Central memory CD8-positive, alpha-beta T cell (primary cell): ENCODE results near the gene ARPP21.

Source experiments
- ATAC-seq: fragments of 150-1000 bp; cut with Tn5 transposase; replicated peaks from 2 replicates; pipeline ENCODE4 v1.10.0; 2022; ENCODE audit warnings: mild to moderate bottlenecking, moderate FRiP score, moderate number of reproducible peaks; ENCODE audit not compliant: poor library complexity, severe bottlenecking; ENCODE audit errors: extremely low read depth
- DNase-seq, 2 donors: peaks; one replicate each; pipeline ENCODE4 v3.0.0; 2021; ENCODE audit warnings: low spot score in 2 of 2
- H3K27ac Mint-ChIP-seq: one replicate; pipeline ENCODE4 v1.8.0; 2022; ENCODE audit warnings: low read depth, mild to moderate bottlenecking, moderate library complexity, mixed read lengths
- H3K27me3 Mint-ChIP-seq: one replicate; pipeline ENCODE4 v1.8.0; 2022; ENCODE audit warnings: mixed read lengths
- H3K36me3 Mint-ChIP-seq: one replicate; pipeline ENCODE4 v1.8.0; 2022; ENCODE audit warnings: mild to moderate bottlenecking, moderate library complexity, mixed read lengths; ENCODE audit not compliant: insufficient read depth
- H3K4me1 Mint-ChIP-seq: one replicate; pipeline ENCODE4 v1.8.0; 2022; ENCODE audit warnings: mixed read lengths
- H3K4me3 Mint-ChIP-seq: one replicate; pipeline ENCODE4 v1.8.0; 2022; ENCODE audit warnings: mild to moderate bottlenecking, moderate library complexity, mixed read lengths
- H3K9me3 Mint-ChIP-seq: one replicate; pipeline ENCODE4 v1.8.0; 2022; ENCODE audit warnings: mixed read lengths

Gene ARPP21

DNA sequence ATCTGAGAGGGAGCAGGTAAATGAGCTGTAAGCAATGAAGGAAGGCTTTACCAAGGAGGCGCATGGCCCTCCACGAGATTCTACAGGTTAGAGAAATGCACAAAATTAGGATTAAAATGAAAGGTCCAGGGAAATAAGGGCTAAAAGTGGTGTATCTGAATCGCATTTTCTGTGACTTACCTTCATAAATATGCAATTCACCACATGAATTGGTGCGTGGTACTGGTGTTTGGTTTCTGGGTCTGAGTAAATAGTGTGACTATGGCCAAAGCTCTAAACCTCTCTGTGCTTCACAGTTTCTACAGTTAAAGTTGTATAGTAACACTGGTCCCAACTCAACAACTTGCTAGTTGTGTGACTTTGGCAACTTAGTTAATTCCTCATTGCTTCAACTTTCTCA, 8.1 kb downstream of the ARPP21 start:
- Mint-ChIP-seq H3K9me3 (no peaks in the 10 kb centered on the region), H3K27me3 (no peaks in the 10 kb centered on the region), H3K4me1 (no peaks in the 10 kb centered on the region), H3K27ac (no peak overlapping the region), H3K36me3 (no peaks in the 10 kb centered on the region), H3K4me3 (no peak overlapping the region)
- DNase-seq (no peak), ATAC-seq (no peak)

DNA sequence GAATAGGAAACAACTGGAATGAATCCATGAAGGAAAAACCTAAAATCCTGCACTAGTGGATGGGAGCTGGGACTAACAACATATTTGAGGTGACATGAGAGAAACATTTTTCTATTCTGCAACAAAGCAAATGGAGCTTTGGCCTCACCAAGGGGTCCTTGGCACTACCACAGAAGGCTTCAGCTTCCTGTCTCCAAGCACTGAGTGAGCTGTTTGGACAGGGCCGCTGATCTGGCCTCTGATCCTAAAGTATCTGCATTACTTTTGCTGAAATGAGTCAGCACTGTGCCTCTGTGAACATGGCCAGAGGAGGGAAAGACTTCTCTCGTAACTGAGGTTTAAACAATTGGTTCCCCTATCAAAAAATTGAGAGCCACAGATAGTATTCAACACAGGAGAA, 9.0 kb downstream of the ARPP21 start:
- Mint-ChIP-seq H3K9me3 (no peaks in the 10 kb centered on the region), H3K27ac (no peak overlapping the region), H3K36me3 (no peaks in the 10 kb centered on the region), H3K4me3 (no peak overlapping the region), H3K4me1 (no peaks in the 10 kb centered on the region), H3K27me3 (no peaks in the 10 kb centered on the region)
- ATAC-seq: no peak
- DNase-seq: no peak

DNA sequence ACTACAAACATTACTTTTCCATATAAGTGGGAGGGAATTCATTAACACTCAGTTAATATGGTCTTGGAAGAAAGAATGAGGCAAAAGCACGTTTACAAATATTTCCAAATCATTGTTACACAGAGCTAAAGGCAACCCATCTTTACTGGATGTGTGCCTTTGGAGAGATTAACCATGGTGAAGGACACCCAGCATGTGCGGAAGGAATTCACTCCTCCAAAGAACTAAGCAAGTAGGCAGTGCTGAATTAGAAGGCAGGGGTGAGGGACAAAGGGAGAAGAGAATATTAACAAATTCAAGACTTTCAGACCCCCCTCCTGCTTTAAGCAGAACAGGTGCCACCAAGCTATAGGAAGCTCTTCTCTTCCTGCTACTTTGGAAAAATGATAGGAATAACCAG, 10.1 kb downstream of the ARPP21 start:
- Mint-ChIP-seq H3K4me1 (no peaks in the 10 kb centered on the region), H3K9me3 (no peaks in the 10 kb centered on the region), H3K27me3 (no peaks in the 10 kb centered on the region), H3K27ac (no peak overlapping the region), H3K36me3 (no peaks in the 10 kb centered on the region), H3K4me3 (no peak overlapping the region)
- no peak for DNase-seq
- ATAC-seq: no peak

DNA sequence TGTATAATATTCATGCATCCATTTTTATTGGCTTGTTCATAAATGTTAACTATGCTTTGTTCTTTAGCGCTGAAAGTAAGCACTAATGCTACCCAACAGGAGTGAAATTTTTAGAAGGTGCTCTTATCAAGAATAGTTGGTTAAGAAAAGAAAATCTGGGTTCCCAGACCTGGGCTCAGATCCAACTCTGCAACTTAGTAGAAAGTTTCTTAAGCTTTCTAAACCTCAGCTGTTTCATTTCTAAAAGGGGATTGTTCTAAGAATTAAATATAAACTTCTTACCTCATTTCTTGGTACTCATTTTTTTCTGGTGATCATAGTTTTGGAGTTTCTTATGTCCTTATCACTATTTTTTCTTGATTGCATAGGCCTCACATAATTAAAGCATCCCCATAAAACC, 12.1 kb downstream of the ARPP21 start:
- no peak for DNase-seq
- no peak for ATAC-seq
- Mint-ChIP-seq H3K4me3 (no peak overlapping the region), H3K9me3 (no peaks in the 10 kb centered on the region), H3K36me3 (no peaks in the 10 kb centered on the region), H3K27ac (no peak overlapping the region), H3K4me1 (no peaks in the 10 kb centered on the region), H3K27me3 (no peaks in the 10 kb centered on the region)

DNA sequence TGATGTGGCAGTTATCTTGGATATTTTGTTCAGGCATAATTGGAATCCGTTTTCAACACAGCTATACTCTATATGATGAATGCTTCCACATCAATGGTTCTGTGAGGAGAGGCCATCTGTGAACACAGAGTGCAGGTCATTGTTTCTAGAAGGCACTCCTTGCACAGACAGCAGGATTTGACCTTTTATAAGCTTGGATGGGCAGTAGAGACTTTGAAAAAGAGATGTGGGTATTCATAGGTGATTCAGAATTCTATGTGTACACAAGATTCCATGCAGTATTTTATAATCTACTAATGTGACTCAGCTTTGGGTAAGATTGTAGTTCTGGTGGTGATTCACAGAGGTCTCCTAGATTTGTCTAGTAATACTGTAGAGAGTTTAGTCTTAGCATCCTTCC, 12.5 kb downstream of the ARPP21 start:
- Mint-ChIP-seq H3K9me3 (peaks cover 1% of the 10 kb centered on the region), H3K27me3 (no peaks in the 10 kb centered on the region), H3K36me3 (no peaks in the 10 kb centered on the region), H3K4me3 (no peak overlapping the region), H3K4me1 (no peaks in the 10 kb centered on the region), H3K27ac (no peak overlapping the region)
- no peak for DNase-seq
- no peak for ATAC-seq

DNA sequence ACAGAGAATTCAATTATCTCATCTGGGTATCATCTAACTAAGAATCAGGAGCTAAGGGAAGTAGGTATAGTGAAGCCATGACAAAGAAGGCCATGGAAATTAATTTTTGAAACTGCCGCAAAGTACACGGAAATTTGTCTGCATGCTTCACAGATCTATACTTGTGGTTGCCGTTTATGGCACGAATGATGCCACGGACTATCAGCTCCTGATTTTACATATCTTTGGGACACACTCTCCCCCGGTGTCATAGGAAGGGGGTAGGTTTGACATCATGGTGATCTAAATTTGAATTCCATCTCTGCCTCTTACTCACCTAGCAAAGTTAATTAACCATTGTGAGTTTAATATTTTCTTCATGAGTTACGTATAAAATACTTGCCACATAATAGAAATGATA, 14.0 kb downstream of the ARPP21 start:
- ATAC-seq: no peak
- Mint-ChIP-seq H3K9me3 (peaks cover 5% of the 10 kb centered on the region), H3K27me3 (no peaks in the 10 kb centered on the region), H3K4me3 (no peak overlapping the region), H3K27ac (no peak overlapping the region), H3K4me1 (no peaks in the 10 kb centered on the region), H3K36me3 (no peaks in the 10 kb centered on the region)
- no peak for DNase-seq

DNA sequence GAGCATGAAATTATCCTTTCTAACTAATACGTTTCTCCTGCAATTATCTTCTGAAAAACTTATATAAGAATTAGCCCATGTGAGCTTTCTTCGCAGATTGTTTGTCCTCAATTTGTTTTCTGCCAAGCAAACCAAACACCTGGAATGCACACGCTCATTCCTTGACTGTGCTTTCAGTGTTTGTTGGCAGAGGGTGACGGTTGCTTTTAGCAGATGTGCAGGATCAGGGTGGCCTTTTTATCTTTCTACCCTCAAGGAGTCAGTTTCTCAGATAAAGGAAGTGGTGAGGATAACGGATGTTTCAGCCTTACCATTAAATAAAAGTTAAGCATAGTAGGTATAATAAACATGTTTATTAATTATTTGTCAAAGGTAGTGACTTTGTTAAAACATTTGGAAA, 15.2 kb downstream of the ARPP21 start:
- no peak overlapping the region for H3K27ac Mint-ChIP-seq
- H3K9me3 Mint-ChIP-seq: peaks cover 5% of the 10 kb centered on the region
- H3K4me3 Mint-ChIP-seq: no peak overlapping the region
- no peaks in the 10 kb centered on the region for H3K27me3 Mint-ChIP-seq
- no peaks in the 10 kb centered on the region for H3K4me1 Mint-ChIP-seq
- no peak for ATAC-seq
- no peak for DNase-seq
- no peaks in the 10 kb centered on the region for H3K36me3 Mint-ChIP-seq

DNA sequence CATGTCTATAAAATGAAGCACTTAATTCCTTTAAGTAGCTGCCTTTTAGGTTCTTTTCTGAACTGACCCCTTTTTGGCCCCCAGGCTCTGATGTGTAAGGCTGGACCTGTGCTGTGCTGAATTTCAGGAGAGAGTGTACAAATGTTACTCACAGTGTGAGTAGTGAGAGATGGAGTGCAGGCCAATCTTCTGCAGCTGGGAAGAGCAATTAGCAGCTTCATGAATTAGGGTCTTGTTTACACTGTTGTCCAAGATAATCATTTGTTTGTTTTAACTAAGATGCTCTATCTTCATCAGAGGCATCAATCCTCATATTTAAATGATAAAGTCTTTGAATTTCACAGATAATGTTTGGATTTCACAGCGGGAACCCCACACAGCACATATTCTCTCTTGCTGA, 19.4 kb downstream of the ARPP21 start:
- no peak overlapping the region for H3K4me3 Mint-ChIP-seq
- H3K27ac Mint-ChIP-seq: no peak overlapping the region
- no peaks in the 10 kb centered on the region for H3K36me3 Mint-ChIP-seq
- H3K9me3 Mint-ChIP-seq: peaks cover 11% of the 10 kb centered on the region
- DNase-seq: no peak
- no peak for ATAC-seq
- no peaks in the 10 kb centered on the region for H3K27me3 Mint-ChIP-seq
- H3K4me1 Mint-ChIP-seq: no peaks in the 10 kb centered on the region

DNA sequence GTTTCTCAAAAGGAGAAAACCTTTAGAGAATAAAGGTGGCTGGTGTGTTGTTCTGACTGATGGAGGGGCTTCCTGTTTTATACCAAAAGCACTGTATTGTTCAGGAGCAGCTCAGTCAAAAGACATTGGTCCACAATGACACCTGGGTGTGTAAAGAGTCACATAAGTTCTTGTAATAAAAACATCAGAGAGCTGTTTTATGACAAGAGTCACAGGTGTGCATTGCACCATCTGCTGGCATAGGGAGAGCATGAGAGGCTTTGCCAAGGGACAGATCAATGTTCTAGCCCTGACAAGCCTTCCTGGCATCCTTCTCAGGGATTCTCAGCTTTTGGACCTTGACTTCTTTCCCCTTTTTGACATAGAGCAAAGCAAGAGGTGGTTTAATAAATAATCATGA, 20.4 kb downstream of the ARPP21 start:
- no peak for DNase-seq
- H3K27me3 Mint-ChIP-seq: no peaks in the 10 kb centered on the region
- no peak overlapping the region for H3K27ac Mint-ChIP-seq
- no peak overlapping the region for H3K4me3 Mint-ChIP-seq
- no peaks in the 10 kb centered on the region for H3K36me3 Mint-ChIP-seq
- H3K9me3 Mint-ChIP-seq: peaks cover 16% of the 10 kb centered on the region
- H3K4me1 Mint-ChIP-seq: no peaks in the 10 kb centered on the region
- ATAC-seq: no peak

DNA sequence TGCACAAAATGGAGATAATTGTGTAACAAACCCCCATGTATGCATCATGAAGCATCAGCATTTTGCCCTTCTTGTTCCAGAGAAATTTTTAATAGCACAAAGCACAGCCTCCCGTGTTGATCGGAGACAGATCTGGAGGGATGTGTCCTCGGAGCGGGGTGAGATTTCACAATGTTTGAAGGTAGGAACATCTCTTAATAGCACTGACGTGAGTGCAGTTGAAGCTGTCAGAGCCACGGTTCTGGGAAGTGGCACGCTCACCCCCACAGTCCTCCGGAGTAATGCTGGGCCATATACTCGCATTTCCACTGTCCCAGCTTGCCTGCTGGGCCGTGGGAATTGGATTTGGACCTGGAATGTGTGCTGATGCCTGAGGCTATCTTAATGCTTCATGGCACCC, 24.1 kb downstream of the ARPP21 start:
- no peaks in the 10 kb centered on the region for H3K36me3 Mint-ChIP-seq
- H3K27me3 Mint-ChIP-seq: no peaks in the 10 kb centered on the region
- H3K27ac Mint-ChIP-seq: no peak overlapping the region
- H3K9me3 Mint-ChIP-seq: peaks cover 17% of the 10 kb centered on the region
- H3K4me1 Mint-ChIP-seq: no peaks in the 10 kb centered on the region
- DNase-seq (no peak), ATAC-seq (no peak)
- no peak overlapping the region for H3K4me3 Mint-ChIP-seq

DNA sequence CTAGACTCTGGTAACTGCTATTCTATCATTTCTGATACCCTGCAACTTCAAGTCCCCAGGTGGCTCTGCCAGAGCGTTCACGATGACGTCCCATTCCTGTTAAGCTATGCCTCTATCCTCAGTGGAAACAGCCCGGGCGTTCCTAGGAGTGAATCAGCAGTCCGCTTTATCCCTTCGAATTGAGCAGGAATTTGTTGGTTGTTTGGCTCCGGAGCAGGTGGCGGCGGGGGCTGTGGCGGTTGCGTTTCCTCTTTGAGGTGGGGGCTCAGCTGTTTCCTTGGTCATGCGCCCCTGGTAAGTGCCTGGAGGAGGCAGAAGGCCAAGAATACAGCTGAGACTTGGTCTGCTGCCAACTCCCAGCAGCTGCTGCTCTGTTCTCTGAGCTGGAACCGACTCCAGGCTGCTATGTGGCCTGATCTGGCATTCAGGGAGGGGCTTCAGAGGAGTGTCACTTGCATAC, 25.2 kb downstream of the ARPP21 start:
- ATAC-seq: no peak

DNA sequence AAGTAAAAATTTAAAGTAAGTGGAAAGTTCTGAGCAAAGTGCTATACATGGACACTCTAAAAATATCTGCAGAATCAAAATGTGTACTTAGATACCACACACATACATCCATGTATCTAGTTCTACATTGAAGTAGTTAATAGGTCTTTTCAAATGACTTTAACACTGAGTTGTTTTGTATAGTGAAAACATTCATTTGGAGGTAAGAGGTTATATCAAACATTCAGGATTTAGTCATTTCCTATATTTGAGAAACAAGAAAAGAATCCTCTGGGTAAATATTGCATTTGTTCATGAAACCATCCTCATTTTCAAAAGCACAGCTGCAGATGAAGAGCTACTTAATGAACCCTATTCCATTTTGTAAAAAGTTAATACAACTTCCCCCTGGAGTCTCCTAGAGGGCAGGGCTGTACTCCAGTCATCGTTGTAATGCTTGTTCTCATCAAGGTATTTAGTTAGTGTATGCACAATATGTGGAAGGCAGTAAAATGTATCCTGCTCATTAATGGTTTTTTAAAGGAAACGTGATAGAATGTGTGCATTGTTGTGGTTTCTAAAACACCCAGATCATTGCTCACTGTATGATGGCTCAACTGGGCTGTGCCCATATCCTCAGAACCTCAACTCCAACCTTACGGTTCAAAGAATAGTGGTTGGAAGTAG, 26.2 kb downstream of the ARPP21 start:
- ATAC-seq: no peak

More for the DNA sequence above, 25.2 kb downstream of the ARPP21 start:
- H3K9me3 Mint-ChIP-seq: peaks cover 17% of the 10 kb centered on the region
- no peaks in the 10 kb centered on the region for H3K4me1 Mint-ChIP-seq
- no peak overlapping the region for H3K27ac Mint-ChIP-seq
- H3K27me3 Mint-ChIP-seq: no peaks in the 10 kb centered on the region
- no peak overlapping the region for H3K4me3 Mint-ChIP-seq
- DNase-seq: no peak
- H3K36me3 Mint-ChIP-seq: no peaks in the 10 kb centered on the region

DNA sequence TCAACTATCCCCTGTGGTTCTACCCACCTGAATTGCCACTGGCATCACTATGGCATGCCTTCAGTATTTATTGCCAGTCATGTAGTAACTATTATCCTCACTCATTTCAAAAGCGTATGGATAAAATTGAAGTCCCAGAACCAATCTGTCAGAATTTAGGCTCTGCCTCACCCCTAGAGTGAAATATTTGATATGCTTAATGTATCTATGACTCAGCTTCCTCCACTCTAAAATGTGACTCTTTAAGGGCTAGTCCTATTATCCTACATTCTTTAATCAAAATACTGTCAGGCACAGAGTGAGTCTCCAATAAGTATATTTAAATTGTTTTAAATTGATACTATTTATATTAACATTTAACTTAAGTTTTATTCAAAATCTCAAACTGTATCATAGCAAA, 27.6 kb downstream of the ARPP21 start:
- Mint-ChIP-seq H3K4me1 (no peaks in the 10 kb centered on the region), H3K9me3 (peaks cover 23% of the 10 kb centered on the region), H3K27ac (no peak overlapping the region), H3K4me3 (no peak overlapping the region), H3K27me3 (no peaks in the 10 kb centered on the region), H3K36me3 (no peaks in the 10 kb centered on the region)
- ATAC-seq (no peak), DNase-seq (no peak)

More for the DNA sequence above, 26.2 kb downstream of the ARPP21 start:
- Mint-ChIP-seq H3K4me3 (no peak overlapping the region), H3K9me3 (peaks cover 17% of the 10 kb centered on the region), H3K27ac (no peak overlapping the region), H3K27me3 (no peaks in the 10 kb centered on the region), H3K36me3 (no peaks in the 10 kb centered on the region), H3K4me1 (no peaks in the 10 kb centered on the region)
- no peak for DNase-seq
